Smooth muscle cell (in vitro differentiated cells): ENCODE measurements around the gene TBX5. TPM values are rescaled to one million over a fixed set of nuclear protein-coding genes. Genes with fewer than 3 reads are reported as not detected.

Experiments
- DNase-seq: peaks from one replicate; lab custom pipeline; 2025; ENCODE audit not compliant: unreplicated experiment; lab: John Stamatoyannopoulos, UW
- H2AFZ ChIP-seq: fragments of 200-600 bp; sonication (generic); 2 replicates; pipeline ENCODE4 v1.6.0; 2016; ENCODE audit warnings: antibody characterized with exemption, low read depth, mild to moderate bottlenecking
- H3F3A ChIP-seq: fragments of 200-600 bp; sonication (generic); 2 replicates; pipeline ENCODE4 v1.6.0; 2017; ENCODE audit warnings: antibody characterized with exemption, low read depth
- H3K27ac ChIP-seq: fragments of 200-600 bp; sonication (generic); 2 replicates; pipeline ENCODE4 v1.5.1; 2016; ENCODE audit warnings: low read depth, mild to moderate bottlenecking
- H3K27me3 ChIP-seq: fragments of 200-600 bp; sonication (generic); 2 replicates; pipeline ENCODE4 v1.6.1; 2016; ENCODE audit warnings: low read depth, mild to moderate bottlenecking
- H3K36me3 ChIP-seq: fragments of 200-600 bp; sonication (generic); 2 replicates; pipeline ENCODE4 v1.5.1; 2016; ENCODE audit warnings: low read depth
- H3K4me1 ChIP-seq: fragments of 200-600 bp; sonication (generic); 2 replicates; pipeline ENCODE4 v1.5.1; 2016; ENCODE audit warnings: low read depth
- H3K4me2 ChIP-seq: fragments of 200-600 bp; sonication (generic); 2 replicates; pipeline ENCODE4 v1.6.0; 2016; ENCODE audit warnings: mild to moderate bottlenecking
- H3K4me3 ChIP-seq: fragments of 200-600 bp; sonication (generic); 2 replicates; pipeline ENCODE4 v1.5.1; 2016; ENCODE audit warnings: mild to moderate bottlenecking
- H3K79me2 ChIP-seq: fragments of 200-600 bp; sonication (generic); 2 replicates; pipeline ENCODE4 v1.6.0; 2016; ENCODE audit warnings: low read depth, mild to moderate bottlenecking
- H3K9ac ChIP-seq: fragments of 200-600 bp; sonication (generic); 2 replicates; pipeline ENCODE4 v1.6.0; 2016; ENCODE audit warnings: low read depth
- H3K9me3 ChIP-seq: fragments of 200-600 bp; sonication (generic); replicated peaks from 2 replicates; pipeline ENCODE4 v1.5.1; 2016; ENCODE audit warnings: low read depth
- H4K20me1 ChIP-seq: fragments of 200-600 bp; sonication (generic); 2 replicates; pipeline ENCODE4 v1.6.0; 2016; ENCODE audit warnings: low read depth
- WGBS: methylation state at CpG from one replicate; pipeline ENCODE4 v1.1.7; 2016; ENCODE audit warnings: low lambda C conversion rate; 5-methylcytosine and 5-hydroxymethylcytosine counted together
- polyA plus RNA-seq: library from polyadenylated mRNA; unstranded; fragments of >200 nt; fragmentation: Nextera tagmentation; extraction: Ambion mirVana; gene quantifications from 2 replicates; pipeline ENCODE4 v1.2.1, GENCODE V29; 2016
- total RNA-seq: library from RNA; depleted of rRNA; stranded (reverse); fragments of >200 nt; gene quantifications from 2 replicates; pipeline ENCODE4 v1.2.3, GENCODE V29; 2014
- TF ChIP-seq, protein P1 (sequence below): fragments of 200-600 bp; sonication (generic); IDR thresholded peaks from 2 replicates; pipeline ENCODE4 v1.5.1; 2017; ENCODE audit warnings: borderline replicate concordance, mild to moderate bottlenecking, antibody characterized with exemption; ENCODE audit not compliant: insufficient read depth, poor library complexity, severe bottlenecking

The TBX5 gene
- total and polyA plus RNA-seq, 2 experiments from 2014 or later, result not detected

DNA sequence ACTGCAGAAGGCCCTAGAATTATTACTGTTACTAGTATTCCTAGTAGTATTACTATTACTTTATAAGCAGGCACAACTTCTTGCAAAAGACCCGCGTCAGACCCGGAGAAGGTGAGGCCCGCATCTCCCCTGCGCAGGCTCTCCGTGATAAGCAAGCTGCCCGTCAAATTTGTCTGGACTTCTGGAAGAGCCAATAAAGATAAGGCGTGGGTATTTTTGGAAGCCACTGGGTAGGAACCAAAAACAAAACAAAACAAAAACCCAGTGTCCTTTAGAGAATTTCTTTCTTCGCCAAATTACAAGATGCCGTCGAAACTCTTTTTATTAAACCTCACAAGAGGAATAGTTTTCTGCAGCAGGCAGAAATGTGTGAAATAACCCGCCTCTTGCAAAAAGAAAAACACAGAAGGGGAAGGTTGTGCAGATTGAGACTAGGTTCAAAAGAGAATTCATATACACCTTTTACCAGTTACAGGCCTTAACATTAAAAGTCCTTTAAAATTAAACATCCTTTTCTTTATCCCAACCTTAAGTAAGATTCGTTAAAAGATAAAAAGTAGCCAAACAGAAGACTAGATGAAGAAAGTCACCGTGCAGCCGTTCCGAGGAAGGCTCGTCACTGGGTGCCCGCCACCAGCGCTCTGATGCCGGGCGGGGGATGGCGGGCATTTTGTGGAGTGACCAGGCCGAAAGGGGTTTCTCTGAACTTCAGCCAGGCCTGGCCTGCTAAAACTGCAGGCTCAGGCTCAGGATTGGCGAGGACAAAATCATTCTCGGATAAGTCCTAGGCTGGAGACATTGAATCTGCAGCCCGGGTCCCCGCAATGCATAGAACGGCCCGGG lies 1.6 kb downstream of the TBX5 start:
- 10% methylated on average over 29 of the region's 29 CpGs for WGBS
- Histone ChIP-seq H3K36me3 (no peaks in the 10 kb centered on the region), H4K20me1 (no peaks in the 10 kb centered on the region), H3K27ac (no peak overlapping the region), H3K4me3 (peak overlapping the region; percentile 46), H3F3A (no peaks in the 10 kb centered on the region), H3K4me1 (peaks cover 17% of the 10 kb centered on the region), H3K27me3 (peaks cover 100% of the 10 kb centered on the region), H3K79me2 (no peaks in the 10 kb centered on the region), H3K4me2 (peak overlapping the region; percentile 79), H2AFZ (peak overlapping the region; percentile 49), H3K9ac (no peak overlapping the region), H3K9me3 (no peaks in the 10 kb centered on the region)
- DNase-seq, result no peak
- TF ChIP-seq, protein P1, sequence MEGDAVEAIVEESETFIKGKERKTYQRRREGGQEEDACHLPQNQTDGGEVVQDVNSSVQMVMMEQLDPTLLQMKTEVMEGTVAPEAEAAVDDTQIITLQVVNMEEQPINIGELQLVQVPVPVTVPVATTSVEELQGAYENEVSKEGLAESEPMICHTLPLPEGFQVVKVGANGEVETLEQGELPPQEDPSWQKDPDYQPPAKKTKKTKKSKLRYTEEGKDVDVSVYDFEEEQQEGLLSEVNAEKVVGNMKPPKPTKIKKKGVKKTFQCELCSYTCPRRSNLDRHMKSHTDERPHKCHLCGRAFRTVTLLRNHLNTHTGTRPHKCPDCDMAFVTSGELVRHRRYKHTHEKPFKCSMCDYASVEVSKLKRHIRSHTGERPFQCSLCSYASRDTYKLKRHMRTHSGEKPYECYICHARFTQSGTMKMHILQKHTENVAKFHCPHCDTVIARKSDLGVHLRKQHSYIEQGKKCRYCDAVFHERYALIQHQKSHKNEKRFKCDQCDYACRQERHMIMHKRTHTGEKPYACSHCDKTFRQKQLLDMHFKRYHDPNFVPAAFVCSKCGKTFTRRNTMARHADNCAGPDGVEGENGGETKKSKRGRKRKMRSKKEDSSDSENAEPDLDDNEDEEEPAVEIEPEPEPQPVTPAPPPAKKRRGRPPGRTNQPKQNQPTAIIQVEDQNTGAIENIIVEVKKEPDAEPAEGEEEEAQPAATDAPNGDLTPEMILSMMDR, result no peak

GRCh38 chr12:114403690-114404066 lies 2.3 kb downstream of the TBX5 start:
- no peaks in the 10 kb centered on the region for H3K79me2 ChIP-seq
- peaks cover 100% of the 10 kb centered on the region for H3K27me3 ChIP-seq
- H3K4me2 ChIP-seq, result peak overlapping the region; percentile 45
- H3K9me3 ChIP-seq, result no peaks in the 10 kb centered on the region
- no peak overlapping the region for H3K27ac ChIP-seq
- no peaks in the 10 kb centered on the region for H3K36me3 ChIP-seq
- WGBS, result 4% methylated on average over 24 of the region's 24 CpGs
- H3K4me3 ChIP-seq, result peak overlapping the region; percentile 46
- no peaks in the 10 kb centered on the region for H4K20me1 ChIP-seq
- H3K9ac ChIP-seq, result no peak overlapping the region
- no peak overlapping the region for H2AFZ ChIP-seq
- H3F3A ChIP-seq, result no peaks in the 10 kb centered on the region
- H3K4me1 ChIP-seq, result peaks cover 17% of the 10 kb centered on the region
- TF ChIP-seq, protein P1, result no peak
- no peak for DNase-seq

GRCh38 chr12:114403011-114403689 lies 2.8 kb downstream of the TBX5 start:
- peaks cover 100% of the 10 kb centered on the region for H3K27me3 ChIP-seq
- no peaks in the 10 kb centered on the region for H3F3A ChIP-seq
- peaks cover 17% of the 10 kb centered on the region for H3K4me1 ChIP-seq
- H2AFZ ChIP-seq, result no peak overlapping the region
- H3K27ac ChIP-seq, result no peak overlapping the region
- no peaks in the 10 kb centered on the region for H3K79me2 ChIP-seq
- no peak for DNase-seq
- 3% methylated on average over 41 of the region's 41 CpGs for WGBS
- H3K9me3 ChIP-seq, result no peaks in the 10 kb centered on the region
- TF ChIP-seq, protein P1, result peak; percentile 28
- H3K9ac ChIP-seq, result no peak overlapping the region
- peak overlapping the region; percentile 46 for H3K4me3 ChIP-seq
- H3K4me2 ChIP-seq, result peak overlapping the region; percentile 45
- no peaks in the 10 kb centered on the region for H3K36me3 ChIP-seq
- no peaks in the 10 kb centered on the region for H4K20me1 ChIP-seq
